ENCODE results near the gene ATXN1L.
"Not testable (repeated sequence)": the region's sequence is repeated elsewhere in the genome, so short reads cannot be mapped to it uniquely, and the experiment has no call there.

ATXN1L gene

GRCh38 chr16:71845639-71846430, at the start of gene ATXN1L:
Gene ATXN1L, plus strand, starts transcription at chr16:71845976. Its CDS starts 3,765 bp downstream, at chr16:71849741.
- Mint-ChIP-seq H3K4me3 (peak within 1 kb of the TSS; percentile 93), H3K4me1 (ENCODE audit: low read depth) (peaks cover 38% of the 10 kb centered on the region), H3K36me3 (peaks cover 10% of the 10 kb centered on the region), H3K27ac (peak within 1 kb of the TSS; percentile 89), H3K27me3 (no peaks in the 10 kb centered on the region), H3K9me3 (ENCODE audit: low read depth) (no peaks in the 10 kb centered on the region)

DNA sequence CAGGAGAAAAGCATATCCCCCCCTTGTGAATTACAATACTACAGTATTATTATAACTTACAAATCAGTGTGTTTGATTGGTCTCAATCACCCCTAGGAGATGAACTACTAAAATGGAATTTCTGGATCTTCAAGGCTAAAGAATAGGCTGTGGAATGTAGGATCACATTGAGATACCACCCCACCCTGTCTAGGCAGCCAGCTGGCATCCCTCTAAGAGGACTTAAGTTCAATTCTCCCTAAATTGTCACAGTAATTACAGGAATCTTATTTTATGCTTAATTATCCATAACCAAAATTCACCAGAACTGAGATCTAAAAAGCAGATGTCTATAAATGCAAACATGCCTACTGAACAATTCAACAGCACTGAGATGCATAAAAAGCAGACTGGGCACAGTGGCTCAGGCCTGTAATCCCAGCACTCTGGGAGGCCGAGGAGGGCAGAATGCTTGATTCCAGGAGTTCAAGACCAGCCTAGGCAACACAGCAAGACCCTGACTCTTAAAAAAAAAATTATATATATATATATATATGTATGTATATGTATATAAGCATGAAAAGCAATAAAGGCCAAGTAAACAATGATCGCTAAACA, 49.2 kb upstream of the ATXN1L start:
- Mint-ChIP-seq H3K27me3 (no peaks in the 10 kb centered on the region), H3K4me3 (no peak overlapping the region), H3K27ac (peak overlapping the region; percentile 62), H3K4me1 (ENCODE audit: low read depth) (peaks cover 51% of the 10 kb centered on the region), H3K36me3 (peaks cover 5% of the 10 kb centered on the region), H3K9me3 (ENCODE audit: low read depth) (no peaks in the 10 kb centered on the region)

- Mint-ChIP-seq H3K4me1 (ENCODE audit: low read depth) (peaks cover 31% of the 10 kb centered on the region), H3K36me3 (peaks cover 2% of the 10 kb centered on the region), H3K9me3 (ENCODE audit: low read depth) (no peaks in the 10 kb centered on the region), H3K27ac (peak overlapping the region; percentile 77), H3K27me3 (no peaks in the 10 kb centered on the region), H3K4me3 (no peak overlapping the region)
Measured at GRCh38 chr16:71803305-71803690, 42.5 kb upstream of the ATXN1L start.

- Mint-ChIP-seq H3K4me3 (peak overlapping the region; percentile 92), H3K36me3 (peaks cover 2% of the 10 kb centered on the region), H3K27ac (peak overlapping the region; percentile 100), H3K27me3 (no peaks in the 10 kb centered on the region), H3K9me3 (ENCODE audit: low read depth) (no peaks in the 10 kb centered on the region), H3K4me1 (ENCODE audit: low read depth) (peaks cover 39% of the 10 kb centered on the region)
Measured at GRCh38 chr16:71807905-71808592, 37.7 kb upstream of the ATXN1L start.

- Mint-ChIP-seq H3K4me1 (ENCODE audit: low read depth) (peaks cover 34% of the 10 kb centered on the region), H3K9me3 (ENCODE audit: low read depth) (no peaks in the 10 kb centered on the region), H3K27ac (peak within 1 kb of the TSS; percentile 100), H3K36me3 (no peaks in the 10 kb centered on the region), H3K27me3 (no peaks in the 10 kb centered on the region), H3K4me3 (peak within 1 kb of the TSS; percentile 92)
Measured at GRCh38 chr16:71808593-71809459, 37.0 kb upstream of the ATXN1L start, which contains the start of gene AP1G1. Gene AP1G1, minus strand, starts transcription at chr16:71808834. Its CDS starts 19,355 bp downstream, at chr16:71789479.

DNA sequence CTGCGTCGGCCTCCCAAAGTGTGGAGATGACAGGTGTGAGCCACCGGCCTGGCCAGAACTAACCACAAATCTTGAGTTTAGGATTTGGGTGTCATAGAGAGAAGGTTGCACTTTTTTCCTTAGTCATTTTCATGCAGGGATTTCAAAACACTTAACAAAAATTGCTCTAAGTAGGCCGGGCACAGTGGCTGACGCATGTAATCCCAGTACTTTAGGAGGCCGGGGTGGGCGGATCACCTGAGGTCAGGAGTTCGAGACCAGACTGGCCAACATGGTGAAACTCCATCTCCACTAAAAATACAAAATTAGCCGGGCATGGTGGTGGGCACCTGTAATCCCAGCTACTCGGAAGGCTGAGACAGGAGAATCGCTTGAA, 35.6 kb upstream of the ATXN1L start:
- Mint-ChIP-seq H3K4me3 (peak overlapping the region; percentile 92), H3K4me1 (ENCODE audit: low read depth) (peaks cover 29% of the 10 kb centered on the region)
- not testable (repeated sequence) for H3K27me3 Mint-ChIP-seq; H3K36me3 Mint-ChIP-seq; H3K9me3 Mint-ChIP-seq (ENCODE audit: low read depth); H3K27ac Mint-ChIP-seq

DNA sequence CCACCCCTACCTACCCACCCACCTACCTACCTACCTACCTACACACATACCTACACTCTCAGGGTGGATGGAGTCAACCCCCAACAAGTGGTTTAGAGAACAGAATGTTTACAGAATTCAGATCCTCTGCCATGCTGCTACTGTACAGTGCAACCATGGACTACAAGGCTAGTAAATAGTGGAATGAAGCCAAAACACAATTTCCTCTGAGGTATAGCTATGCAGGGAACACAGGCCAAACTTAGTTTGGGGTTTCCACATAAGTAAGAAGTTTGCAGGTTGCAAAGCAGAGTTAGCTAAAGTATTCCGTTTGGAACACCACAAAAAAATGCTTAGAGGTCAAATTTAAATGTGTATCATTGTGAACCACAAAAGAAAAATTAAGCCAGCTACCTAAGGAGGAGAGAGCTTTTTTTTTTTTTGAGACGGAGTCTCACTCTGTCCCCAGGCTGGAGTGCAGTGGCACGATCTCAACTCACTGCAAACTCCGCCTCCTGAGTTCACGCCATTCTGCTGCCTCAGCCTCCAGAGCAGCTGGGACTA, 34.4 kb upstream of the ATXN1L start:
- Mint-ChIP-seq H3K9me3 (ENCODE audit: low read depth) (no peaks in the 10 kb centered on the region), H3K27me3 (no peaks in the 10 kb centered on the region), H3K4me1 (ENCODE audit: low read depth) (peaks cover 26% of the 10 kb centered on the region), H3K36me3 (no peaks in the 10 kb centered on the region), H3K4me3 (no peak overlapping the region), H3K27ac (peak overlapping the region; percentile 22)

DNA sequence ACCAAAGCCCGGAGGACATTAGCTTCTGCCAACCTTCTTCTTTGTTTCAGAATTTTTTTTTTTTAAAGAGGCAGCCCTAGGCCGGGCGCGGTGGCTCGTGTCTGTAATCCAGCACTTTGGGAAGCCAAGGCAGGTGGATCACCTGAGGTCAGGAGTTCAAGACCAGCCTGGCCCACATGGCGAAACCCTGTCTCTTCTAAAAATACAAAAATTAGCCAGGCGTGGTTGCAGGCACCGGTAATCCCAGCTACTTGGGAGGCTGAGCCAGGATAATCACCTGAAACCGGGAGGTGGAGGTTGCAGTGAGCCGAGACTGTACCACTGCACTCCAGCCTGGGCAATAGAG, 28.6 kb upstream of the ATXN1L start:
- not testable (repeated sequence) for H3K4me1 Mint-ChIP-seq (ENCODE audit: low read depth); H3K36me3 Mint-ChIP-seq; H3K4me3 Mint-ChIP-seq; H3K27ac Mint-ChIP-seq; H3K9me3 Mint-ChIP-seq (ENCODE audit: low read depth); H3K27me3 Mint-ChIP-seq

GRCh38 chr16:71826533-71827017, 19.2 kb upstream of the ATXN1L start:
- no peak overlapping the region for H3K4me3 Mint-ChIP-seq
- H3K36me3 Mint-ChIP-seq, result peaks cover 10% of the 10 kb centered on the region
- no peaks in the 10 kb centered on the region for H3K27me3 Mint-ChIP-seq
- no peak overlapping the region for H3K27ac Mint-ChIP-seq
- H3K4me1 Mint-ChIP-seq (ENCODE audit: low read depth), result no peaks in the 10 kb centered on the region
- no peaks in the 10 kb centered on the region for H3K9me3 Mint-ChIP-seq (ENCODE audit: low read depth)

GRCh38 chr16:71830359-71830758, 15.4 kb upstream of the ATXN1L start:
- no peak overlapping the region for H3K4me3 Mint-ChIP-seq
- no peaks in the 10 kb centered on the region for H3K9me3 Mint-ChIP-seq (ENCODE audit: low read depth)
- H3K36me3 Mint-ChIP-seq, result peaks cover 7% of the 10 kb centered on the region
- no peaks in the 10 kb centered on the region for H3K4me1 Mint-ChIP-seq (ENCODE audit: low read depth)
- no peaks in the 10 kb centered on the region for H3K27me3 Mint-ChIP-seq
- H3K27ac Mint-ChIP-seq, result no peak overlapping the region

GRCh38 chr16:71831698-71832097, 14.1 kb upstream of the ATXN1L start:
- not testable (repeated sequence) for H3K9me3 Mint-ChIP-seq (ENCODE audit: low read depth); H3K27me3 Mint-ChIP-seq; H3K27ac Mint-ChIP-seq; H3K4me1 Mint-ChIP-seq (ENCODE audit: low read depth); H3K4me3 Mint-ChIP-seq; H3K36me3 Mint-ChIP-seq

- not testable (repeated sequence) for H3K4me3 Mint-ChIP-seq; H3K4me1 Mint-ChIP-seq (ENCODE audit: low read depth); H3K36me3 Mint-ChIP-seq; H3K27me3 Mint-ChIP-seq; H3K9me3 Mint-ChIP-seq (ENCODE audit: low read depth); H3K27ac Mint-ChIP-seq
Measured at GRCh38 chr16:71832112-71832511, 13.7 kb upstream of the ATXN1L start.

DNA sequence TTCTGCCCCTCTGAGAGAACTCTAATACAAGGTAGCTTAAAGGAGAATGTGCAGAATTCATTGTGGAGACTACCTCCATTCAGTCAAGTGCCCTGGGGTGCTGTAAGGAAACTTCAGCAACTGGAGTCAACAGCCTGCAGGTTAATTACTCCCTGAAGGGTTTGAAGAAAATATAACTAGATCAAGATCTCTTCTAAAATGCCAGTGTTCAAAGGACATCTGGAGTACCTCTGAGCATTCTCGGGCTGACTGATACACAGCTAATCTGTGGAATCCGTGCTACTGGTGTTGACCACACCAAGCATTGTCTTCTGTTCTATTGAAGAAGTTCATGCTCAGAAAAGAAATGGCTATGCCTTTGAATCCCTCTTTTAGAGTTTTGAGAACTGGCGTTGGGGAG, 11.5 kb upstream of the ATXN1L start:
- Mint-ChIP-seq H3K27me3 (no peaks in the 10 kb centered on the region), H3K4me3 (no peak overlapping the region), H3K4me1 (ENCODE audit: low read depth) (no peaks in the 10 kb centered on the region), H3K9me3 (ENCODE audit: low read depth) (no peaks in the 10 kb centered on the region), H3K27ac (no peak overlapping the region), H3K36me3 (no peaks in the 10 kb centered on the region)

DNA sequence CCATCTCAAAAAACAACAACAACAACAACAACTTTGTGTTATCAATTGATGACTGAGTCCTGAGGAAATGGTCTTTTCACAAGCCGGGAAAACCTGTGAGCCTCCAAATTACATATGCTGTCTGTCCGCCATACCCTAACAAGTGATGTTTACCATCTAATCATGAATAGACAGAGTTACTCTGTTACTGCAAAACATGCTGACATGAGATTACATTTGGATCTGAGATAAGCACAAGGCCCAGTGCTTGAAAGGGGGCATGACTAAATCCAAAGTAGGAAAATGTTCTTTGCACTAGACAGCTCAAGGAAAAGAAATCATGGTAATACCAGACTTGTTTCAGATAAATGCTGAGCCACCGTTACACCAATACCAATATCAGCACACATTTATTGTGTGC, 8.6 kb upstream of the ATXN1L start:
- Mint-ChIP-seq H3K4me1 (ENCODE audit: low read depth) (peaks cover 3% of the 10 kb centered on the region), H3K36me3 (no peaks in the 10 kb centered on the region), H3K9me3 (ENCODE audit: low read depth) (no peaks in the 10 kb centered on the region), H3K4me3 (no peak overlapping the region), H3K27ac (no peak overlapping the region), H3K27me3 (no peaks in the 10 kb centered on the region)

All from activated naive CD8-positive, alpha-beta T cell (primary cell).